HG03103 (cell line): ENCODE results near the gene EPYC.
"Not testable (repeated sequence)": the region's sequence is repeated elsewhere in the genome, so short reads cannot be mapped to it uniquely, and the experiment has no call there.

Source experiments
- ATAC-seq: cut with Tn5 transposase; IDR thresholded peaks from one replicate; pipeline ENCODE4 v1.9.1; 2021; ENCODE audit warnings: low read depth; ENCODE audit not compliant: unreplicated experiment

EPYC gene

DNA sequence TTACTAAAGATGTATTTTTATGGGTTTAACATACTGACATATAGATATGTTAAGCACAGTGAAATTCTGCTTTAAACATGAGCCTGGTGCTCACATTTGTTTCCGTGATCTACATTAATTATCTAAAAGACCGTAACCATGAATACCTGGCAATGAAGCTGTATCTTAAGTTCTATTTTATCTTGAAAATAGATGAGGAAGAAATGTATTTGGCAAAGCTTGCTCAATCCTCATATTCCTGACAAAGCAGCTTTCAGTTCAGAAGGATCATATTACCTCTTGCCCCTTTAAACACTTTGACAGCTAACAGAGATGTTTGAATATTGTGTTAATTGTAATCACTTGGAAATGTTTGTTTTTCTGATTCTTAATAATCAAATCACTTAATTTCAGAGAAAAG lies 9.8 kb downstream of the EPYC start:
- ATAC-seq = no peak

DNA sequence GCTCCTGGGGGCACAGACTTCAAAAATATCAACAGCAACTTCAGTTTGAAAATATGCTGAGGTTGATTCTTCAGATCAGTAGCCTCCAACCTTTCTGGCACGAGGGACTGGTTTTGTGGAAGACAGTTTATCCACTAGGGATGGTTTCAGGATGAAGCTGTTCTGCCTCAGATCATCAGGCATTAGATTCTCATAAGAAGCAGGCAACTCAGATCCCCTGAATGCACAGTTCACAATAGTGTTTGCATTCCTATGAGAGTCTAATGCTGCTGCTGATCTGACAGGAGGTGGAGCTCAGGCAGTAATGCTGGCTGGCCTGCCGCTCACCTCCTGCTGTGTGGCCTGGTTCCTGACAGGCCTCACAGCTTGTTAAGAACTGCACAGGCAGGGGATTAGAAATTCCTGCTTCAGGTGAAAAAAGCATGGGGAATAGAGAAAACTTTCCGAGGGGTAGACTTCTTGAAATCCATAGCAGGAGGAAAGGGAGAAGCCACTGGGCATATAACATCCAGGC lies 12.8 kb downstream of the EPYC start:
- ATAC-seq = no peak

DNA sequence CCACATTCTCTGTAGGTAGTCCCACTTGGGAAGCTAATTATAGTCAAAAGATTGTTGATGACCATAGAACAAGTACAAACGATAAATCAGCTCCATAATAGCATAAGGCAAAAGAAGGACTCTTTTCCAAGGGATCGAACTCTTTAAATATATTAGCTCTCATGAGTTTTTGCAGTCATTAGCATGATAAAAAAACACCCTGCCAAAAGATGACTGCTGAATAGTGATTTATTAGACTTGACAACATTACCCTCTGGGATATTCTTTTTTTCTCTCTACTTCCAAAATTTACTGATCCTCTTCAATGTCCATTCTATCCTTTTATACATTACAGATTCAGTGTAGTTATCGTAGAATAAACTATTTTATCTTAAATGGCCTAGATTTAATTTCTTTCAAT lies 14.2 kb downstream of the EPYC start:
- ATAC-seq = no peak

DNA sequence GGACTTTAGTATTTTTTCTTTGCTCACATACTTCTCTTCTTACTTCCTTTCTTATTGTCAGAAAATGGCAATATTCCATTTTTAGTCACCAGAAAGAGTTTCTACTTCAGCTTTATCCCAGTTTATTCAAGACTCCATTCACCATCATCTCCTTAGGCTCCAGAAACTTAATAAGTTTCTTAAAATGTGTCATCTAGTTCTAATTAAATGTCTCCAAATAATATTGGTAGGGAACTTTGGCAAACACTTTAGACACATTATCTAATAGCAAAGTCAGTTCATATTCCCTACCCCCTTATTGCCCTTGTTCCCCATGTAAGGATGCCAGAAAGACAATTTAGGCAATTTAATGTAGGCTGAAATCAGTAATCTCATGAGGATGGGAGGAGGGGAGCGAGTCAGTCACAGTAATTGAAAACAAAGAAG lies 15.1 kb downstream of the EPYC start:
- no peak for ATAC-seq

DNA sequence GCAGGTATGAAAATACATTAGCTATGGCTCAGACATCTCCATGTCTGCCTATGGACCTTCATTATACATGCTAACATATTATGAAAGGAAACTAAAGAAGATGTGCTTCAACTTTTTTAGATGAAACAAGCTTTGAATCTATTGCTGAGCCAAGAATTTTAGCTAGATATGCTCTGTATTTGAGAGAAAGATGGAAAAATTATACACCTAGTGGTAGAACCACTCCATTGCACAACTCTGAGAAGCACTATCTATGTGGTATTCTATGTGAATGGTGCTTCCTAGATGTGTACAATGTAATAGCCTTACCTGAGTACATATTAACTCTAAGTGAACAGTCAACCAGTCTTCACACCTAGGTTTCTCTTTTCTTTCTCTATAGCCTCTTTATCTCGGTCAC lies 17.3 kb downstream of the EPYC start:
- peak; percentile 78 for ATAC-seq

DNA sequence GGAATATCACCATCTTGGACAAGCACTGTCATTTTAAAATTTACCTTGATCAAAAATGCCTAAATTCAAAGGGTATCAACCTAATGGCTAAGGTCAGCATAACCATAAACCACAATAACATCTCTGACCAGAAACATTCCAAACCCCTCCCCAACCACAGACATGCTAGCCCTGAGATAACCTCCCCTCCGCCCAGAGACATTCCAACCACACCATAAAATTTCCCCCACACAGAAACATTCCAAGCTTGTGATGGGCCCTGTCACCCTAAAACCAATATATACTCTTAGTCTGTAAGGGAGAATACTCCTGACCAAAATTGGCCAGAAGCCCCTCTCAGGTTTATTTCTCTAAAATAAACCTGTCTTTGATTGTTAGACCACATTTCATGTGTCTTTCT lies 17.7 kb downstream of the EPYC start:
- no peak for ATAC-seq

DNA sequence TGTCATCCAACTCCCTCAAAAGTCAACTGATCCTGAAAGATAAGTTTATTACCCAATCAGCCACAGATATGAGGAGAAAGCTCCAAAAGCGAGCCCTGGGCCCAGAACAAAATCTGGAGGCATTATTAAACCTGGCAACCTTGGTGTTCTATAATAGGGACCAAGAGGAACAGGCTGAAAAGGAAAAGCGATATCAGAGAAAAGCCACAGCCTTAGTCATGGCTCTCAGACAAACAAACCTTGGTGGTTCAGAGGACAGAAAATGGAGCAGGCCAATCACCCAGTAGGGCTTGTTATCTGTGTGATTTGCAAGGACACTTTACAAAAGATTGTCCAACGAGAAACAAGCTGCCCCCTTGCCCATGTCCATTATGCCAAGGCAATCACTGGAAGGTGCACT lies 19.4 kb downstream of the EPYC start:
- ATAC-seq = not testable (repeated sequence)

DNA sequence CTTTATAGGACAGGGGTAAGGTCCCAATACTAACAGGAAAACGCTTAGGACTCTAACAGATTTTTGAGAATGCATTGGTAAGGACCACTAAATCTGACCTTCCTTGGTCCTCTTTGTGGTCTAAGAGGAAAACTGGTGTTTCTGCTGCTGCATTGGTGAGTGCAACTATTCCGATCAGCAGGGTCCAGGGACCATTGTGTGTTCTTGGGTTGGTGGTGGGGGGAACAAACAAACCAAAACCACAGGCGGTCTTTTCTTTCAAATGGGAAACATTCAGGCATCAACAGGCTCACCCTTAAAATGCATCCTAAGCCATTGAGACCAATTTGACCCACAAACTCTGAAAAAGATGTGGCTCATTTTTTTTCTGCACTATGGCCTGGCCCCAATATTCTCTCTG lies 20.7 kb downstream of the EPYC start:
- ATAC-seq = no peak

DNA sequence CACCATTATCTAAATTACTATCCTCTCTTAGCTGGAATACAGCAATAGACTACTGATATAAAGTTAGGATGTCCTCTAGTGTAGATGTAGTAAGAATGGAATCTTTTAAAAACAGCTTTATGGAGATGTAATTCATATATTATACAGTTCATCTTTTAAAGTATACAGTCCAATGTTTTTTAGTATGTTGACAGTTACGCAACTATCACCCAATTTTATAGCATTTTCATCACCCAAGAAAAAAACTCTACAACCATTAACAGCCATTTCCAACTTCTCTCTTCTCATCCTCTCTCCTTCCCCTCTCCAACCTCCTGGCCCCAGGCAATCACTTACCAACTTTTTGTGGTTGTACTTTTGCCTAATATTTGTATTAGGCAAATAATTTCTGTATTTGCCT lies 22.6 kb downstream of the EPYC start:
- ATAC-seq = no peak

DNA sequence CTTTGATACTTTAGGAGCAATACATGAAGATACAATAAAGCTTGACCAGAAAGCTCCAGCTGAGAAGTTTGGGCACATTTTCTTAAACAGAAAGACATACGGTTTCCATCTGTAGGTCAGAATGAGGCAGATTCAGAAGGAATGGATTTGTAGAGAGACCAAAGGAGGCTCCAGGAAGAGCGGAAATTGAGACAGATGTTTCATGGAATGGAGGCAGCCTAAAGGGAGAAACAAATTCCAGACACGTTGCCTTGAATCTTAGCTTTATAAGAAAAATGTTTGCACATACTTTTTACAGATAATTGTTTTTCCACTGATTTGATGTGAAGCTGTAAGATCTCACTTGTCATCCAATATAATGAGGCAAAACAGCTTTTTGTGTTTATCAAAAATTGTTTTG lies 24.8 kb downstream of the EPYC start:
- no peak for ATAC-seq

DNA sequence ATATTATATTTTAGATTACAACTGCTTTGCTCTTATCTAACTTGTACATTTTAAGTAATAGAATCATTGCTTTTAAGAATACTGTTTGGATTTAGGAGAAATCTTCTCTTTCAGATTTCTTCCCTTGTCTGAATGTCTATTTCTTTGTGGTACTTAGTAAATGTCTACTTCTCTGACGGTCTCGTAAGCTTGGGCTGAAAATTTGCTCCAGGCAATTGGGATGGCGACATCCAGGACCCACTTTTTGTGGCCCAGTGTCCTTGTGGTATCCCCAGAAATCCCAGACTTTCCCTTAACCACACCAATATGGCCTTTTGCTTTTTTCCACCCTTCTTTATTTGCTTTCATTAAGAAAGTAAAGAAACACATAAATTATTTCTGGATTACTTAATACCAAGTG lies 25.8 kb downstream of the EPYC start:
- no peak for ATAC-seq

DNA sequence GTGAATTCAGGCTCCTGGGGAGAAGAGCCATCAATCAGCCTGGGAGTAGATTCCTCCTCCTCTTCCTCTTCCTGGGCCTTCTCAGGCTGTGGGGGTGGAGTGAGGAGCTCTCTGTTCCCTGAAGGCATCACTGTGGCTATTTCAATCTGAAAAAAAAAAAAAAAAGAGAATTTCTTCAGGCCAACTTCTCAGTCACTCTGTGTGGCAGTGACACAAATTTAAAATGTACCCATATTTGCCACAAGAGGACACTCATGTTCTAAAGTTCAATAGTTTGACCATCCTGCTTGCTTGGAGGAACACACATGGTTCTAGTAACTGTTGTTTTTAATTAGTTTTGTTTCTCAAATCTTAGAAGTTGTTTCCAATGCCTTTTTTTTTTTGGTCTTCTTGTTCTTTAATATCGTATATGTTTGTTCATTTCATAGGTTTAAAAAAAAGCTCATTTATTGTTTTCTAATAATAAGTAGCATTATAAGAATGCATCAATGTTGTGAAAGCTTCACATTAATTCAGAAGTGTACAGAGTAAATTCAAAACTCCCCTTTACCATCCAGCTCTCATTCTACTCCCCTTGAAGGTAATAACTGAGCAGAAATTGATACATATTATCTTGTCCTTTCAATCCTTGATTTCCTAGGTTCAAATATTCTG lies 26.5 kb downstream of the EPYC start:
- peak; percentile 87 for ATAC-seq

DNA sequence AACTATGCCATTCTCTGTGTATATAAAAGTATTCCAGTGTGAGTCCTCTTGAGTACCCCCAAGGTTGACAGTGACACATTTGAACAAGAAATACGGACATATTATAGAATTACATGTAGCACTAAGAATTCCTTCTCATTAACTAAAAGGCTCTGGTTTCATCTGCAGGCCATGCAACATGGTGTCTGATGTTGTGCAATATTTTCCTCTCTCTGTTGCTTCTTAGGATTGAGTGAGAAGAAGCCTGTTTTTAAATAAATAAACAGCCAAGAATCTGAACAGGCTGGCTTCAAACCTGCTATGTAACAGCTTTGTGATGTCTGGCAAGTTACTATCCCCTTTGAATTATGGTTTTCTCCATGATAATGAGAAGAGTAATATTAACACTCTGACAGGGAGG lies 27.5 kb downstream of the EPYC start:
- no peak for ATAC-seq

DNA sequence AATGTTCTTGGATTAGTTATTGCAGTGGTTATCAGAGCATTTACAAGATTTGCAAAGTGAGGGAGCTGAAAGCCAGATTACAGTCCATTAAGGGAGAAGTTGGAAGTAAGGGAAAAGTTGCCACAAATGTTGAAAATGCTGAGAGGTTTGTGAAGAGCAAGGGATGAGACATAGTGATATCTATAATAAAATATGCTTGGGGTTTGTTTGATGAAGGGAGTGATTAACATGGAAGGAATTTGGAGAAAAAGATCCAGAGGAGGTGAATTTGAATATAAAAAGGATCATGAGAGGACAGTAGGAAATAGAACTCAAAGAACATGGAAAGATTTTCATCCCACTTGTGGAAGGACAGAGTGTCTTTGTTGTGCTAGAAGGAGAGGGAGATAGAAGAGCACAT lies 30.5 kb downstream of the EPYC start:
- no peak for ATAC-seq

DNA sequence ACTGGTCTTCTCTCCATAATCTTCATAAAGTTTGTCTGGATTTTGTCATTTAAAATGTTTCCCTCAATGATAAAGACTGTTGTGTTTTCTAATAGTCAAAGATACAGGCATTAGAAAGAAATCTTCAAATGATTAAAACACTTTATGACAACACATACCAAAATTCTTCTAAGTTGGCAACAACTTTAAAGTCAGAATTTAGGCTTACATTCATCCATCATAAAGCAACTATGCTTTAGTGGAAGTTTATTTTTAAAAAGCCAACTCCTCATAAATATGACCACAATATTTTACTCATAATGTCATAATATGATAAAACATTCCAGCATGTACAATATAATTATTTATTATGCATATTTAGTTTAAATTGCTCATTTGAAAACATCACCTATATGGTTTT lies 32.5 kb downstream of the EPYC start:
- no peak for ATAC-seq

DNA sequence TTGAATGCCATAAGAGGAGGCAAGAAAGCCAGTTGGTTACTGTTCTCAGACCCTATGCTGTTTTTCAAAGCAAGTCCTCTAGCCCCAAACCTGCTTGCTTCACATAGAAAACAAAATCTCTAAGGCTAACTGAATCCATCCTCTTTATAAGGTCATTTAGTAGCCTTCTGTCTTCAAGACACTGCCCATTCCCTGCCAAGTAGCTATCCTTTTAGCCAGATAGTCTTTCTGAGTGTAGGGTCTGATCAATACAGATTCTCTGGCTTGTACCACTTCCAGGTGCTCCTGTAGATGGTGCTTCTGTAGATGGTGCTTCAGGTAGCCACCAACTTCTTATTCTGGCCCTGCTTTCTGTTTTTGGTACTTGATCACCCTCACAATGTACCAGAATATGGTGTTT lies 33.9 kb downstream of the EPYC start:
- ATAC-seq = no peak

DNA sequence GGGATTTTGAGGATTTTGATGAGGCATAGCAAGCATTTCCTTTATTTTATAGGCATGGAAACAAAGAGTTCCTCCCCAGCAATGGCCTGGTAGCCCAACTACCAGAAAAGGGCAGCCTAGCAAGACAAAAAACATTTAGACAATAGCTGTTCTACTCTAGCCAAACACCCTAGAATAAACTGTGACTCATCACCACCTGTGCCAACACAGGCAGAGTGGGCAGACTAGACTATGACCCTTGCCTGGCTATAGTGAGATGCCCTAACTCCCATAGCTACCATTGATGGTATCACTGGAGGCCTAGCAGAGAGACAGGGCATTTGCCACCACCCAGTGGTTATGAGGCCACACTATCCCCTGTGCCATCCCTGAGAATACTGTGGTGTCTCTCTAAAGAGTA lies 34.3 kb downstream of the EPYC start:
- no peak for ATAC-seq

DNA sequence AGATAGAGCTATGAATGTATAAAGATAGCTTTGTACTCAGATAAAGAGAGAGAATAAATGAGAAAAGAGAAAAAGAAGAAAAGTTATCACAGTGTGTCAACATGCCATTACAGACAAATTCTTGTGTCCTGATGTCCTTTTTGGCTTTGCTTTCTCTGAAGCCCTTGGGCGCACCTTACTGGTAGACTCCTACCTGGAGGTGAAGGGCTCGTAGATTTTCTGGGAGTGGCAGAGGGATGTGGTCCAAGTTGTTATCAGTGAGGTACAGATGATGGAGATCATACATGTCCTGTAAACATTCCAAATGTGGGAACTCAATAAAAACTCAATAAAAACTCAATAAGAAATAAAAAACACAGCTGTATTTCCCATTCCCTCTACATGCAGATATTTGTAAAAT lies 34.9 kb downstream of the EPYC start:
- no peak for ATAC-seq

DNA sequence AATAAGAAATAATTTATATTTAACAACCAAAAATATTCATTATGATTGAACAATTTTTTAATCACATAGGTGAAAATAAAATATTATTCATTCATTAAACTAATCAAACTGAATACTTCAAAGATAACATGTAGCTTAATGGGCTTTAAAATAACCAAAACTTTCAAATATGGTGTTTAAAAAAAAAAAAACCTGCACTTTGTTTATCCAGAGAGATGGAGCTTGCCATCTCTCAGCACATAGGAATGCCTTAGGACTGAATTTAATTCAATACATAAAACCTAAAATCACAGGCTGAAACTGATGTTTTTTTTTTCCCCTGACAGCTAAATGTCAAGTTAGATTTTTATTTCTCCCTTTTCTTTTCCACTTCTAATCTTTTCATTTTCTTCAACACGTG lies 35.4 kb downstream of the EPYC start:
- no peak for ATAC-seq

DNA sequence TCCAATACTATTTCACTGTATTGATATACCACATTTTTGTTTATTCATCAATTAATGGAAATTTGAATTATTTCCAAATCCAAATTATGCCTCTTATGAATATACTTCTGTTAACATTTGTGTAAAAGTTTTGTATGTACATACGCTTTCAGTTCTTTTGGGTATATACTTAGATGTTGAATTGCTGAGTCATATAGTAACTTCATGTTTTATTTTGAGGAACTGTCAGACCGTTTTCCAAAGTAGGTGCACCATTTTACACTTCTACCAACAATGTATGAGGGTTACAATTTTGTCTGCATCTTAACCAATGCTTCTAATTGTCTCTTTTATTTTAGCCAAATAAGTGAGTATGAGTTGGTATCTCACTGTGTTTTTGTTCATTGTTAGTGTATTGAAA lies 39.6 kb downstream of the EPYC start:
- ATAC-seq = peak; percentile 96

DNA sequence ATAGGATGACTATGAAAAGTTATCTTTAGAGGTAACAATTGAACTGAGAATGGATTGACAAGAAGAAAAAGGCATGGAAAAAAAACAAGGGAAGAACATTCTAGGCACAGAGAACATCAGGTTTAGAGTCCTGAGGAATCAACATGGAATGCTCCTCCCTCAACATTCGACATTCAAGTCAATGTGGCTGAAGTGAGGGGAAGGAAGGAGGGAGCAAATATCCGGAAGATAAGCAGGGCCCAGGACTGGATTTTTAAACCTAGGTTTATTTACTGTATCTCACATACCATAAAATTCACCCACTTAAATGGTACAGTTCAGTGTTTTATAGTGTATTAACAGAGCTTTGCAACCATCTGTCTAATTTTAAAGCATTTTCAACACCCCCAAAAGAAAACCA lies 40.2 kb downstream of the EPYC start:
- no peak for ATAC-seq

DNA sequence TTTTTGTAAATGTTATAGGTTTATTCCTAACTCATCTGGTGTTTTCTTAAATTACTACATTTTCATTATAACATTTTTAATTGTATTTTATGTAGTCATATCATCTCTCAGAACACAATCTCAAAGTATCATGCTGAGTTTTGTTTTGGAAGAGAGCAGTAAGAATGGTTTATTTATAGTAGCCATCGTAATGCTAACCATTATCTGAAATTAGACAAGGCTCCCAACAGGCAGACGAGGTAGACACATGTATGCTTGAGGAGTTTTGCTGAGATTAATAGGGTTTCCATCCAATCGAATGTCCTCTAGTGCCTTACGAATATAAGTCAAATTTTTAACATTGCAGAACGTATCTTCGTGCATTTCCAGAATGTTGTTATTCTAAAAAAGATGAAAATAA lies 40.8 kb downstream of the EPYC start:
- no peak for ATAC-seq

DNA sequence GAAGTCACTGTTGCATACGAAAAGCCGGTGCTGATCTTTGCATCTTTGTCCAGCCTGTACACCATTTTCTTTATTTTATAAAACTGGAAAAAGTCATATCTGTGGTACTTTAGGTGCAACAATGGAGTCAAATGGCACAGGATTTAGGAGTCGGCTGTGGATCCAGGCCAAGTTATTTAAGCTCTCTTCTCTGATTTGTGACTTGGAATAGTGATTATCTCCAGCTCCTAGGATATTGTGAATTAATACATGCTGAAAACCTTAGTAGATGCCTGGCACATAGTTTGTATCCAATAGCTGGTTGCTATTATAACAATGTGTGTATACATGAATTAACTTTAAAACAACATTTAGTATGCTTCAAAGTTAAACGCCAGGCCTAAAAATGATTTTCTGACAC lies 43.6 kb downstream of the EPYC start:
- no peak for ATAC-seq
